SK-N-MC (cell line): ENCODE data around the gene ARMH4.

ENCODE experiments used
- EZH2 ChIP-seq: fragments of 200-600 bp; sonication (generic); IDR thresholded peaks from one replicate; pipeline ENCODE4 v1.6.1; 2017; ENCODE audit warnings: antibody characterized with exemption
- POLR2AphosphoS5 ChIP-seq: IDR thresholded peaks from 2 replicates; pipeline ENCODE4 v1.6.1; 2012; ENCODE audit warnings: mild to moderate bottlenecking, low read depth, low read length, borderline replicate concordance

GRCh38 chr14:58119381-58119780 lies 32.6 kb downstream of the ARMH4 start:
- no peak for TF ChIP-seq POLR2AphosphoS5
- no peak for TF ChIP-seq EZH2
